Fibroblast of lung (primary cell): Measurements from ENCODE around the gene DAND5. TPM values are rescaled to one million over a fixed set of nuclear protein-coding genes. Genes with fewer than 3 reads are reported as not detected.

Experiments
- DNase-seq, 2 donors: peaks; one replicate each; pipeline versions ENCODE4 v3.0.0 to v3.0.0-alpha.2; 2010; ENCODE audit warnings: low read depth in 2 of 2
- H2AFZ ChIP-seq: 2 replicates; pipeline ENCODE4 v1.5.1; 2012; ENCODE audit warnings: low read length, control low read depth, inconsistent platforms
- H3K27ac ChIP-seq: 2 replicates; pipeline ENCODE4 v1.5.1; 2011; ENCODE audit warnings: low read length, control low read depth; ENCODE audit not compliant: insufficient read depth
- H3K27me3 ChIP-seq: 2 replicates; pipeline ENCODE4 v1.5.1; 2011; ENCODE audit warnings: mild to moderate bottlenecking, low read length; ENCODE audit not compliant: control insufficient read depth, insufficient read depth
- H3K36me3 ChIP-seq: 2 replicates; pipeline ENCODE4 v1.5.1; 2011; ENCODE audit warnings: low read length; ENCODE audit not compliant: control insufficient read depth, insufficient read depth
- H3K4me1 ChIP-seq: 2 replicates; pipeline ENCODE4 v1.5.1; 2011; ENCODE audit warnings: low read length; ENCODE audit not compliant: control insufficient read depth, insufficient read depth; ENCODE audit errors: extremely low read depth
- H3K4me2 ChIP-seq: 2 replicates; pipeline ENCODE4 v1.5.1; 2011; ENCODE audit warnings: low read length, control low read depth; ENCODE audit not compliant: insufficient read depth; ENCODE audit errors: extremely low read depth
- H3K4me3 ChIP-seq, 4 experiments: fragments of 200-600 bp in 1 of 4; sonication (generic) in 1 of 4; replicated peaks in 1 of 4; 2 replicates each; pipeline ENCODE4 v1.5.1; 2011 to 2016; ENCODE audit warnings: low read length in 4 of 4, low read depth in 3 of 4, mild to moderate bottlenecking in 3 of 4, control low read depth in 2 of 4, inconsistent platforms in 1 of 4, mixed read lengths in 1 of 4; ENCODE audit not compliant: insufficient read depth in 1 of 4; ENCODE audit errors: control extremely low read depth in 1 of 4
- H3K79me2 ChIP-seq: 2 replicates; pipeline ENCODE4 v1.5.1; 2012; ENCODE audit warnings: mild to moderate bottlenecking, low read length, inconsistent platforms; ENCODE audit not compliant: control insufficient read depth, insufficient read depth
- H3K9ac ChIP-seq: 2 replicates; pipeline ENCODE4 v1.5.1; 2011; ENCODE audit warnings: mild to moderate bottlenecking, low read length, control low read depth; ENCODE audit not compliant: insufficient read depth
- H3K9me3 ChIP-seq: 2 replicates; pipeline ENCODE4 v1.5.1; 2012; ENCODE audit warnings: low read depth, low read length; ENCODE audit not compliant: control insufficient read depth, insufficient read depth
- H4K20me1 ChIP-seq: 2 replicates; pipeline ENCODE4 v1.5.1; 2011; ENCODE audit warnings: low read length; ENCODE audit not compliant: control insufficient read depth, insufficient read depth; ENCODE audit errors: extremely low read depth
- EZH2 ChIP-seq: IDR thresholded peaks from 2 replicates; pipeline ENCODE4 v1.5.1; 2012; ENCODE audit warnings: low read length, control low read depth, mild to moderate bottlenecking; ENCODE audit errors: missing control alignments
- polyA plus RNA-seq, 2 donors: library from polyadenylated mRNA; depleted of rRNA in 1 of 2; stranded (reverse) in 1 of 2; unstranded in 1 of 2; fragments of >200 nt; gene quantifications; 2 replicates each; pipeline ENCODE4 v1.2.1, GENCODE V29; 2011 to 2012; ENCODE audit warnings: missing spikeins in 1 of 2
- total RNA-seq: library from RNA; depleted of rRNA; stranded (reverse); fragments of >200 nt; gene quantifications from 2 replicates; pipeline ENCODE4 v1.2.1, GENCODE V29; 2014
- TF ChIP-seq, protein P1 (sequence below), 2 donors: IDR thresholded peaks in 1 of 2; conservative IDR thresholded peaks in 1 of 2; 1 replicate in 1 of 2; 2 replicates in 1 of 2; pipeline ENCODE4 v1.5.1; 2011 to 2012; ENCODE audit warnings: low read length in 2 of 2, control low read depth in 1 of 2, inconsistent platforms in 1 of 2, low read depth in 1 of 2, mild to moderate bottlenecking in 1 of 2

Gene DAND5
- total and polyA plus RNA-seq, 2 donors (not counting 1 experiment from before 2014, with no cell fraction given): 0.03 TPM; not detected in 1

GRCh38 chr19:12997967-12998940 lies 28.9 kb downstream of the DAND5 start:
- H3K4me1 ChIP-seq: peaks cover 17% of the 10 kb centered on the region
- H3K4me3 ChIP-seq: peak overlapping the region in 3 of 4 experiments; percentile 53 to 95 (median 88)
- no peak overlapping the region for H3K9ac ChIP-seq
- TF ChIP-seq, protein P1, sequence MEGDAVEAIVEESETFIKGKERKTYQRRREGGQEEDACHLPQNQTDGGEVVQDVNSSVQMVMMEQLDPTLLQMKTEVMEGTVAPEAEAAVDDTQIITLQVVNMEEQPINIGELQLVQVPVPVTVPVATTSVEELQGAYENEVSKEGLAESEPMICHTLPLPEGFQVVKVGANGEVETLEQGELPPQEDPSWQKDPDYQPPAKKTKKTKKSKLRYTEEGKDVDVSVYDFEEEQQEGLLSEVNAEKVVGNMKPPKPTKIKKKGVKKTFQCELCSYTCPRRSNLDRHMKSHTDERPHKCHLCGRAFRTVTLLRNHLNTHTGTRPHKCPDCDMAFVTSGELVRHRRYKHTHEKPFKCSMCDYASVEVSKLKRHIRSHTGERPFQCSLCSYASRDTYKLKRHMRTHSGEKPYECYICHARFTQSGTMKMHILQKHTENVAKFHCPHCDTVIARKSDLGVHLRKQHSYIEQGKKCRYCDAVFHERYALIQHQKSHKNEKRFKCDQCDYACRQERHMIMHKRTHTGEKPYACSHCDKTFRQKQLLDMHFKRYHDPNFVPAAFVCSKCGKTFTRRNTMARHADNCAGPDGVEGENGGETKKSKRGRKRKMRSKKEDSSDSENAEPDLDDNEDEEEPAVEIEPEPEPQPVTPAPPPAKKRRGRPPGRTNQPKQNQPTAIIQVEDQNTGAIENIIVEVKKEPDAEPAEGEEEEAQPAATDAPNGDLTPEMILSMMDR (conservative IDR thresholded peaks at IDR 0.05 in 1 of 2, IDR thresholded peaks at IDR 0.05 in 1 of 2; ENCODE audit: low read depth in 1 of 2, low read length in 2 of 2): no peak
- no peak for TF ChIP-seq EZH2
- no peaks in the 10 kb centered on the region for H3K9me3 ChIP-seq
- H3K79me2 ChIP-seq: peaks cover 74% of the 10 kb centered on the region
- no peak overlapping the region for H2AFZ ChIP-seq
- H3K27ac ChIP-seq: peak overlapping the region; percentile 90
- no peaks in the 10 kb centered on the region for H4K20me1 ChIP-seq
- H3K27me3 ChIP-seq: no peaks in the 10 kb centered on the region
- no peak for DNase-seq
- H3K4me2 ChIP-seq: peak overlapping the region; percentile 97
- peaks cover 11% of the 10 kb centered on the region for H3K36me3 ChIP-seq

- no peak overlapping the region for H2AFZ ChIP-seq
- H3K27ac ChIP-seq: peak overlapping the region; percentile 82
- H3K27me3 ChIP-seq: no peaks in the 10 kb centered on the region
- peaks cover 18% of the 10 kb centered on the region for H3K4me1 ChIP-seq
- H3K9me3 ChIP-seq: no peaks in the 10 kb centered on the region
- H3K9ac ChIP-seq: peak overlapping the region; percentile 59
- H4K20me1 ChIP-seq: no peaks in the 10 kb centered on the region
- TF ChIP-seq, protein P1 (conservative IDR thresholded peaks at IDR 0.05 in 1 of 2, IDR thresholded peaks at IDR 0.05 in 1 of 2; ENCODE audit: low read depth in 1 of 2, low read length in 2 of 2): no peak
- no peak for TF ChIP-seq EZH2
- peaks cover 95% of the 10 kb centered on the region for H3K79me2 ChIP-seq
- peak overlapping the region; percentile 87 for H3K4me2 ChIP-seq
- H3K4me3 ChIP-seq: peak overlapping the region in 2 of 4 experiments; percentile 19 to 49
- no peak for DNase-seq
- H3K36me3 ChIP-seq: peaks cover 11% of the 10 kb centered on the region
These were observed 31.8 kb downstream of the DAND5 start for GRCh38 chr19:13001166-13001501.

DNA sequence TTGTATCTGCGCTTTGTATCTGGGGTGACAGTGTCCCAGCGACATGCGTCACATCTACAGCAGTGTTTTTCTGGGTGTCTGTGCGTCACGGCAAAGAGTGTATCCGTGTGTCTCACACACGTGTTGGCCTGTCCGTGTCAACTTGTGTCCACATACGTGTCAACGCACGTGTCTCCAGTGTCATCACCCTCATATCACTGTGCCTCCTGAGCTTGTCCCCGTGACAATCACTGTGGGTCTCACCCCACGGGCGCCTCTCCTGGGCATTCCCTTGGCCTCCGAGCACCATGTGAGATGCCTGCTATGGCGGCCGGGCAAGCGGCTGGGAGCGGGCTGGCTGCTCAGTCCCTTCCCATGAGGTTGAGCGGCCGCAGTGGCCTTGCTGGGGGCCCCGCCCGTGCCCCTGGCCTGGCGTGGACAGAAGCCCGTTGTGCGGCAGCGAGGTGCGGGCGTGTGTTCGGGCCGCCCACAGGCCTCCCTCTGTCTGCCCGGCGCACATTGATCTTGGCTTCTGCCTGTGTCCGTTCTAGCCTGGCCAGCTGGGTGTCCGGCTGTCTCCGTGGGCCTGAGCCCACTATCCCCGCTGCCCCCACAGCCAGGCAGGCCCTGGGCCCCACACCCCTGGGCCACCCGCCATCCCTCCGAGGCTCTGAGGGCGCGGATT lies 32.3 kb downstream of the DAND5 start:
- no peaks in the 10 kb centered on the region for H3K9me3 ChIP-seq
- no peaks in the 10 kb centered on the region for H4K20me1 ChIP-seq
- H2AFZ ChIP-seq: no peak overlapping the region
- H3K4me3 ChIP-seq: peak overlapping the region; percentile 16 to 49 (median 27)
- peaks cover 96% of the 10 kb centered on the region for H3K79me2 ChIP-seq
- DNase-seq: peak in 1 of 2 donors; percentile 66
- no peaks in the 10 kb centered on the region for H3K27me3 ChIP-seq
- peak overlapping the region; percentile 82 for H3K27ac ChIP-seq
- TF ChIP-seq, protein P1 (conservative IDR thresholded peaks at IDR 0.05 in 1 of 2, IDR thresholded peaks at IDR 0.05 in 1 of 2; ENCODE audit: low read depth in 1 of 2, low read length in 2 of 2): no peak
- no peak for TF ChIP-seq EZH2
- peak overlapping the region; percentile 59 for H3K9ac ChIP-seq
- H3K4me1 ChIP-seq: peaks cover 23% of the 10 kb centered on the region
- H3K4me2 ChIP-seq: peak overlapping the region; percentile 87
- peaks cover 11% of the 10 kb centered on the region for H3K36me3 ChIP-seq
